ENCODE measurements around the gene GSTT2.
"Not testable (repeated sequence)": the region's sequence is repeated elsewhere in the genome, so short reads cannot be mapped to it uniquely, and the experiment has no call there.

Gene GSTT2

GRCh38 chr22:23974836-23975352 lies 5.0 kb upstream of the GSTT2 start:
- DNase-seq = not testable (repeated sequence)

- not testable (repeated sequence) for DNase-seq
Measured at GRCh38 chr22:23977304-23977703, 2.6 kb upstream of the GSTT2 start.

GRCh38 chr22:23980567-23980966 lies 633 bp downstream of the GSTT2 start:
- not testable (repeated sequence) for DNase-seq

- DNase-seq = no peak
Measured at GRCh38 chr22:23984430-23984829, 4.5 kb downstream of the GSTT2 start.

GRCh38 chr22:23986089-23986488 lies 6.2 kb downstream of the GSTT2 start:
- DNase-seq = not testable (repeated sequence)

GRCh38 chr22:23986538-23987178 lies 6.7 kb downstream of the GSTT2 start:
- not testable (repeated sequence) for DNase-seq

- DNase-seq = not testable (repeated sequence)
Measured at GRCh38 chr22:23989583-23990244, 9.8 kb downstream of the GSTT2 start.

GRCh38 chr22:23993080-23993479 lies 13.1 kb downstream of the GSTT2 start:
- DNase-seq = not testable (repeated sequence)

- DNase-seq = not testable (repeated sequence)
Measured at GRCh38 chr22:23993581-23994177, 13.7 kb downstream of the GSTT2 start.

GRCh38 chr22:23997092-23997491 lies 17.2 kb downstream of the GSTT2 start:
- no peak for DNase-seq

- DNase-seq = not testable (repeated sequence)
Measured at GRCh38 chr22:23999779-24000178, 19.8 kb downstream of the GSTT2 start.

GRCh38 chr22:24001314-24001713 lies 21.4 kb downstream of the GSTT2 start:
- no peak for DNase-seq

GRCh38 chr22:24002272-24002671 lies 22.3 kb downstream of the GSTT2 start:
- DNase-seq = no peak

GRCh38 chr22:24002851-24003250 lies 22.9 kb downstream of the GSTT2 start:
- no peak for DNase-seq

- DNase-seq = no peak
Measured at GRCh38 chr22:24003887-24004286, 24.0 kb downstream of the GSTT2 start.

- no peak for DNase-seq
Measured at GRCh38 chr22:24005201-24005600, 25.3 kb downstream of the GSTT2 start, which contains the start of gene GSTT4. TSS of gene GSTT4 (minus strand) at chr22:24005453. CDS start at chr22:24005356, 97 bp downstream.

GRCh38 chr22:24006207-24006913 lies 26.4 kb downstream of the GSTT2 start:
- no peak for DNase-seq

GRCh38 chr22:24006914-24007214 lies 26.9 kb downstream of the GSTT2 start:
- DNase-seq = no peak

GRCh38 chr22:24007253-24008021 lies 27.5 kb downstream of the GSTT2 start:
- DNase-seq = no peak

- DNase-seq = no peak
Measured at GRCh38 chr22:24008022-24008283, 28.0 kb downstream of the GSTT2 start.

GRCh38 chr22:24008381-24009226 lies 28.7 kb downstream of the GSTT2 start:
- DNase-seq = no peak

Measured in NCI-H510A (cell line).